Measurements from ENCODE around the gene DNM3. TPM values are rescaled to one million over a fixed set of nuclear protein-coding genes. Genes with fewer than 3 reads are reported as not detected.

DNM3 gene
- total and polyA plus RNA-seq, 10 of the 15 experiments (the other 5 are each of a cell fraction or from before 2014, with no cell fraction given), result 0.03 to 1.5 (median 0.08) TPM; not detected in 3

- no TSS peak for BruUV-seq (replicated peaks)
- peak; percentile 96 for ATAC-seq
- intact Hi-C loops (cut with micrococcal nuclease; ENCODE audit: unreplicated experiment), result loop anchor here (1.0 to 10.0 kb wide), 2 partner anchors 135 to 269 kb away; no protein-coding TSS in a partner anchor
- CTCF ChIA-PET, result interaction anchor here (0.7 to 5.9 kb wide), 12 partner anchors 10 to 447 kb away, joined by 3 to 48 read pairs (median 4); partner anchors contain the start of gene SUCO
- in situ Hi-C loops (cut with MboI), result loop anchor here (5.0 to 25.0 kb wide), 2 partner anchors 267 to 663 kb away; partner anchors contain the start of gene METTL13
- no peak for DNase-seq (ENCODE audit: low read depth, low spot score)
- no peaks in the 10 kb centered on the region for H3K4me1 ChIP-seq (ENCODE audit: control insufficient read depth, insufficient read depth, low read length)
- H3K79me2 ChIP-seq (ENCODE audit: control insufficient read depth, insufficient read depth, low read length), result no peaks in the 10 kb centered on the region
- no peaks in the 10 kb centered on the region for H3K36me3 ChIP-seq (ENCODE audit: control insufficient read depth in 2 of 2, insufficient read depth in 2 of 2, low read length in 1 of 2)
- SMC1A ChIA-PET (ENCODE audit: uncharacterized antibody, unreplicated experiment), result interaction anchor here (0.7 to 2.1 kb wide), 7 partner anchors 33 to 448 kb away, joined by 3 to 19 read pairs (median 3); no protein-coding TSS in a partner anchor
- H4K20me1 ChIP-seq (ENCODE audit: control insufficient read depth, insufficient read depth), result no peaks in the 10 kb centered on the region
- H3K4me3 ChIP-seq, result no peak overlapping the region
- no peak overlapping the region for H3K4me2 ChIP-seq (ENCODE audit: control insufficient read depth, insufficient read depth)
- WGBS (ENCODE audit: insufficient coverage, insufficient replicate concordance, low lambda C conversion rate, missing lambda C conversion rate), result 41% methylated on average over 18 of the region's 18 CpGs
- no peaks in the 10 kb centered on the region; a peak in 1 of 4 replicates for H3K27me3 ChIP-seq (replicated peaks in 1 of 2; ENCODE audit: control insufficient read depth in 2 of 2, insufficient read depth in 2 of 2, low read length in 1 of 2)
- POLR2A ChIA-PET, result no interaction called here
- no peak overlapping the region for H3K9ac ChIP-seq (ENCODE audit: control insufficient read depth, insufficient read depth, low read length)
- peak; percentile 80 for FAIRE-seq
- no peak overlapping the region for H3K27ac ChIP-seq (ENCODE audit: control insufficient read depth, insufficient read depth)
- H3K9me3 ChIP-seq (replicated peaks; ENCODE audit: control insufficient read depth, insufficient read depth, low read length), result no peaks in the 10 kb centered on the region
- RAD21 ChIA-PET (ENCODE audit: unreplicated experiment), result interaction anchor here (1.1 to 1.9 kb wide), 3 partner anchors 62 to 447 kb away, joined by 3 to 11 read pairs (median 4); no protein-coding TSS in a partner anchor
- H2AFZ ChIP-seq (ENCODE audit: control insufficient read depth, low read depth, low read length), result peak overlapping the region; percentile 11
- TF ChIP-seq DPF2 (IDR thresholded peaks at IDR 0.05) (no peak), CTCF (IDR thresholded peaks at IDR 0.05 in 2 of 3, conservative IDR thresholded peaks at IDR 0.05 in 1 of 3; ENCODE audit: control insufficient read depth in 2 of 3, extremely low read depth in 1 of 3, insufficient read depth in 1 of 3, low read depth in 3 of 3, low read length in 3 of 3) (peak; percentile 83 to 88 (median 84)), SIN3A (IDR thresholded peaks at IDR 0.05; ENCODE audit: low read depth, low read length) (no peak), MTA2 (IDR thresholded peaks at IDR 0.05; ENCODE audit: low read depth) (no peak), RUNX3 (IDR thresholded peaks at IDR 0.05; ENCODE audit: low read length) (peak; percentile 89), RAD21 (IDR thresholded peaks at IDR 0.05; ENCODE audit: insufficient read depth, low read depth, low read length) (peak; percentile 72), NFYB (IDR thresholded peaks at IDR 0.05; ENCODE audit: insufficient read depth, low read depth, low read length) (no peak), MYB (IDR thresholded peaks at IDR 0.05; ENCODE audit: borderline replicate concordance, low read depth, low read length) (no peak), ZBTB40 (IDR thresholded peaks at IDR 0.05; ENCODE audit: borderline replicate concordance) (no peak), KAT2A (conservative IDR thresholded peaks at IDR 0.05; ENCODE audit: control insufficient read depth, low read depth, low read length) (no peak)
- TF ChIP-seq, protein P1, sequence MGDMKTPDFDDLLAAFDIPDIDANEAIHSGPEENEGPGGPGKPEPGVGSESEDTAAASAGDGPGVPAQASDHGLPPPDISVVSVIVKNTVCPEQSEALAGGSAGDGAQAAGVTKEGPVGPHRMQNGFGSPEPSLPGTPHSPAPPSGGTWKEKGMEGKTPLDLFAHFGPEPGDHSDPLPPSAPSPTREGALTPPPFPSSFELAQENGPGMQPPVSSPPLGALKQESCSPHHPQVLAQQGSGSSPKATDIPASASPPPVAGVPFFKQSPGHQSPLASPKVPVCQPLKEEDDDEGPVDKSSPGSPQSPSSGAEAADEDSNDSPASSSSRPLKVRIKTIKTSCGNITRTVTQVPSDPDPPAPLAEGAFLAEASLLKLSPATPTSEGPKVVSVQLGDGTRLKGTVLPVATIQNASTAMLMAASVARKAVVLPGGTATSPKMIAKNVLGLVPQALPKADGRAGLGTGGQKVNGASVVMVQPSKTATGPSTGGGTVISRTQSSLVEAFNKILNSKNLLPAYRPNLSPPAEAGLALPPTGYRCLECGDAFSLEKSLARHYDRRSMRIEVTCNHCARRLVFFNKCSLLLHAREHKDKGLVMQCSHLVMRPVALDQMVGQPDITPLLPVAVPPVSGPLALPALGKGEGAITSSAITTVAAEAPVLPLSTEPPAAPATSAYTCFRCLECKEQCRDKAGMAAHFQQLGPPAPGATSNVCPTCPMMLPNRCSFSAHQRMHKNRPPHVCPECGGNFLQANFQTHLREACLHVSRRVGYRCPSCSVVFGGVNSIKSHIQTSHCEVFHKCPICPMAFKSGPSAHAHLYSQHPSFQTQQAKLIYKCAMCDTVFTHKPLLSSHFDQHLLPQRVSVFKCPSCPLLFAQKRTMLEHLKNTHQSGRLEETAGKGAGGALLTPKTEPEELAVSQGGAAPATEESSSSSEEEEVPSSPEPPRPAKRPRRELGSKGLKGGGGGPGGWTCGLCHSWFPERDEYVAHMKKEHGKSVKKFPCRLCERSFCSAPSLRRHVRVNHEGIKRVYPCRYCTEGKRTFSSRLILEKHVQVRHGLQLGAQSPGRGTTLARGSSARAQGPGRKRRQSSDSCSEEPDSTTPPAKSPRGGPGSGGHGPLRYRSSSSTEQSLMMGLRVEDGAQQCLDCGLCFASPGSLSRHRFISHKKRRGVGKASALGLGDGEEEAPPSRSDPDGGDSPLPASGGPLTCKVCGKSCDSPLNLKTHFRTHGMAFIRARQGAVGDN (IDR thresholded peaks at IDR 0.05), result no peak
These were observed 608.6 kb downstream of the DNM3 start for GRCh38 chr1:172449585-172450523.

Data from GM12878 (cell line).